22Rv1 (cell line): ENCODE measurements around the gene NFIA.

Experiments
- CTCF ChIP-seq: fragments of 450-650 bp; IDR thresholded peaks from 2 replicates; pipeline ENCODE4 v1.5.1; 2017; ENCODE audit warnings: mild to moderate bottlenecking
- ZFX ChIP-seq: fragments of 450-650 bp; IDR thresholded peaks from 2 replicates; pipeline ENCODE4 v1.6.1; 2017; ENCODE audit warnings: antibody characterized with exemption, borderline replicate concordance

- TF ChIP-seq CTCF: no peak
- no peak for TF ChIP-seq ZFX
These were observed 205.4 kb downstream of the NFIA start for GRCh38 chr1:61287734-61288133.
